Stimulated activated CD8-positive, alpha-beta memory T cell treated with anti-CD3 and anti-CD28 coated beads, Interleukin-12 subunit alpha, Interleukin-12 subunit beta, amount 100 ng/mL, for 24 hours (primary cell): ENCODE data around the gene SF3B4.
A peak's percentile ranks its signal among the peaks of the same experiment; 100 is the strongest.

Experiments
- DNase-seq: peaks from one replicate; pipeline ENCODE4 v3.0.0-alpha.2; 2020; ENCODE audit errors: extremely low read depth

Gene SF3B4

DNA sequence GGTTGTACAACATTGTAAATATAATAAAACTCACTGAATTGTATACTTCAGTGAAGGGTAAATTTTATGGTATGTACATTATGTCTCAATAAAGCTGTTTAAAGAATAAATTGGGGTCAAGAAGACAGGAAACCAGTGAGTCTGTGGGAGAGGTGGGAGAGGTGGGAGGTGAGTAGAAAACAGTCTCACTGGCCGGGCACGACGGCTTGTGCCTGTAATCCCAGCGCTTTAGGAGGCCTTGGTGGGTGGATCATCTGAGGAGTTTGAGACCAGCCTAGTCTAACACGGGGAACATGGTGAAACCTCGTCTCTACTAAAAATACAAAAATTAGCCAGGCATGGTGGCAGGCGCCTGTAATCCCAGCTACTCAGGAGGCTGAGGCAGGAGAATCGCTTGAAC is 4.9 kb upstream of the SF3B4 start:
- DNase-seq, result no peak

DNA sequence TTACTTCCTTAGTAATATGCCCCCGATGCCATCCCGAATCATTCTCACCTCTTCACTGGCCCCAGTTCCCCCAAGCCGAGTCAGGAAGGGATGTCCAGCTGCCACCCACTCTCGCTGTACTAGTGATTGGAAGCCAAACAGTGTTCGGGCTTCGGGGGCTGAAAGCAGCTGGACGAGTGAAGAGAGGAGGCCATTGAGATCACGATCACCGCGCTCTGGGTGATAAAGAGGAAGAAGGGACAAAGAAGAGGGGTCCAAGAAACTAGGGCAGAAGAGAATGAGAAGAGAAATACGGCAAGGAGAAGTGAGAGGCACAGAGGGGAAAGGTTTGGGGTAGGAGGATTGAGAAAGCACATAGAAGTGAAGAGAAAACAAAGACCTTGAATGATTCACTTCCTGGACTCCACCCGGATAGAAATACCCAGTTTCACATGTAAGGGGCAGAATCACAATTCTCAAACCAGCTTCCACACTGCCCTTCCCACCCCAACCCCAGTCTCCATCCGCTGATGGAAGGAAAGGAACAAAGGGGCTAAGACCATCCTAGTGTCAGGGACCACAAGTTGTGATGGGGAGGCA is 3.7 kb upstream of the SF3B4 start:
- no peak for DNase-seq

- no peak for DNase-seq
Measured at GRCh38 chr1:149929856-149930255, 2.3 kb upstream of the SF3B4 start.

DNA sequence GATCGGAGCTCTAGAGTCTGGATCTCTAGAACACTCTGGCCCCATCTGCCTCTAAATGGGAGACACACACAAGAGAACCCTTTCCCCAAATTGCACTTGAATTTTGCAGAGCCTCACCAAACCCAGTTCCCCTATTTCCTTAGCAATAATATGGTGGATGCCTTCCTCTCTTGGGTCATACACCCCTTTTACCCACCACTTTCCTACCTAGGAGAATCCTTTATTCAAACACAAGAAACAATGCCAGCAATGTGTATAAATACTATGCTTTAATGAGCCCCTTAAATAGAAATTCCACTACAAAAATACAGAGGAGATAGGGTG is 760 bp upstream of the SF3B4 start:
- no peak for DNase-seq

- DNase-seq, result no peak
Measured at GRCh38 chr1:149927056-149927562, 494 bp downstream of the SF3B4 start.

- DNase-seq, result no peak
Measured at GRCh38 chr1:149926296-149926695, 1.3 kb downstream of the SF3B4 start.

DNA sequence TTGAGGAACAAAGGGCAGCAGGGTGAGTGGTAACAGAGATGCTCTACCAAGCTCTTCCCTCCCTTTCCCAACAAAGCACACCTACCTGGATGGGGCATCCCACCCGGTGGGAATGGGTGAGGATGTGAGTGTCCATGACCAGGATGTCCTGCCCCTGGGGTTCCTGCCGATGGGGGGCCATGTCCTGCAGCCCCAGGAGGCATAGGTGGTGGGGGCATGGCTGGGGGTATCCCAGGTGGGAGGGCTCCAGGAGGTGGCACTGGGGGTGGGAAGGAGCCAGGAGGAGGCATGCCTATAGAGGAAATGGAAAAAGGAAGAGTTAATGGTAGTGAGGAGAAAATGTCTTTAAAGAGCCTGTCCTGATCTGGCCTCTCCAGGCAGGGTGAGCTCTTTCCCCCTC is 1.9 kb downstream of the SF3B4 start:
- DNase-seq, result no peak

DNA sequence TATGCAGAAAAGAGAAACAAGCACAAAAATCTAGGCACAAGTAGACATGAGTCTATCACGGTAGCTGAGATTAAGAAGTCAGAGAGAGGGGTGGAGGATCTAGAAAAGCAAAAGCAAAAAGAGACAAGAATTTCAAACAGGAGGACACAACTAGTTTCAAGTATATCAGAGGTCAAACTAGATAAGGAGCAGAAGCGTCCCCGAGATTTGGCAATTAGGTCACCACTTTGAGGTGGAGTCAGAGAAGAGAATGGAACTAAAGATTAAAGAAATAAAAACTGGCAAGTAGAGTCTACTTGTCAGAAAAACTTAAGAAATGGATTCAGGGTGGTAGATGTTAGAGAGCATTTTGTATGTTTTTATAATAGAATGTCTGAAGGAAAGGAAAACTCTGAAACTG is 2.3 kb downstream of the SF3B4 start:
- DNase-seq, result no peak

GRCh38 chr1:149923626-149924025 is 4.0 kb downstream of the SF3B4 start:
- no peak for DNase-seq

GRCh38 chr1:149917571-149918144 is 9.9 kb downstream of the SF3B4 start, which contains the start of gene SV2A:
TSS of gene SV2A (minus strand) at chr1:149917844. CDS start at chr1:149913840, 4,004 bp downstream.
- DNase-seq, result no peak

GRCh38 chr1:149916898-149917252 is 10.7 kb downstream of the SF3B4 start:
- DNase-seq, result no peak

DNA sequence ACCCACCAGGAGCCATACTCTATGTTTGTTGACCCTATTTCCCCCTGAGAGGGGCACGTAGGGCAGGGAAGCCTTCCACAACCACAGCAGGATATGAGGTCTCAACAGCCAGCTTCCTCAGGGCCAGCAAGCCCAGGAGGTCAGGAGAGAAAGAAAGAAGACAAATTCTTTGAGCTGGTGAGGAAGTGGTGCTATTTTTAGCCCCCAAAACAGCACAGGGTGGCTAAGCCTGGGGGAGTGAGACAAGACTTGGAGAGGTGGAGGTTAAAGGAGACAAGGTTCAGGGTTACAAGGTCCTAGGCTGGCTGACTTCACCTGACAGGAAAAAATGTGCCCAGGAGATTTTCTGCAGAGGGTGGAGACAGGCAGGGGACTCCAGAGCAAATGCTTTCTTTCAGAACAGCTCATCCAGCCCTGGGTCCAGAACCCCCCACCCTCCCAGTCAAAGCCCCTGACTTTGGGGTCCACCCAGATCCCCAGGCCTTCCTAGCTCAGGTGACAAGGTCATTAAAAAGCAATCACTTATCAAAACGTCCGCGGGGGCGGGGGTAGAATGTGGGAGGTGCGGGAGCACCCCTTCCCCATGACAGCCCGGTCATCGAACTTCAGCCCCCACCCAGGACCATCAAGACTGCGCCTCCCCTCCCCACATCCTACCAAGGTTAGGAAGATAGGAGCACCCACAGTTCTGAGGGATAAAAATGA is 11.3 kb downstream of the SF3B4 start:
- no peak for DNase-seq

GRCh38 chr1:149915429-149916192 is 12.0 kb downstream of the SF3B4 start:
- no peak for DNase-seq

DNA sequence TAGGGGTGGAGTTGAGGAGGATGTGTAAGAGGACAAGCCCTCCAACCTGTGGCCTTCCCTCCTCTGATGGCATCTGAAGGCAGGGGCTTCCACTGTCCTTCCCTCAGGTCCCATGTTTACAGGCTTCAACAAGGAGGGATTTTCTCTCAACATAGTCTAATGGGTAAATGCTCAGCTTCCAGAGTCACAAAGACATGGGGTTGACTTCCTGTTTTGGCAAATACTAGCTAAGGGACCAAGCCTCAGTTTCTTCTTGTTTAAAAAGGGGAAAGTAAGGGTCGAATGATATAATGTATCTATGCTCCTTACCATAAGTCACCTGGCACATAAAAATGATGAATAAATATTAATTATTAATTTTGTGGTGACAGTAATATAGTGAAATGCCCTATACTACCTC is 13.1 kb downstream of the SF3B4 start:
- no peak for DNase-seq

DNA sequence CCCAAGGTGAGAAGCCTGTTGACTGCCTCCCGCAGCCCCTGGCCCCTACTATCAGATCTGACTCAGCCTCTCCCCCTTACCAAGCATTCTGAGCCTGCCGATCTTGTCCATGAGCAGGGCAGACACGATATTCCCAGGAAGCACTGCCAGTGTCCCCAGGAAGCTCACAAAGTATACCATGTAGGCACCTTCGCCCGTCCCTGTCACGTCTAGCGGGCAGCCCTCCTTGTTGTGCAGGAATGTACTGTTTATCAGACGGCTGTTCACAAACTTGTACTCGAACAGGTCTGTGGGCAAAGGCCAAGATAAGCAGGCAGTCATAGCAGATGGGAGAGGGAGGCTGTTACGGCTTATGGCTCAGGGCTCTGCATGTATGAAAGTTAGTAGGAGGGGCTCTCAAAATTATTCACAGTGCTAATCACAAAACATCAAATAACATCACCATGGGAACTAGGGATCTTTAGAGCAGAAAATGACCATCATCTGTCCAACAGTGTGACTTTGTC is 21.0 kb downstream of the SF3B4 start:
- no peak for DNase-seq

- no peak for DNase-seq
Measured at GRCh38 chr1:149903836-149904491, 23.6 kb downstream of the SF3B4 start.

GRCh38 chr1:149899460-149900284 is 27.9 kb downstream of the SF3B4 start, which contains the start of gene BOLA1:
TSS of gene BOLA1 (plus strand) at chr1:149899568. CDS start at chr1:149900060, 492 bp downstream.
- DNase-seq, result peak; percentile 55

GRCh38 chr1:149896575-149896974 is 31.0 kb downstream of the SF3B4 start:
- no peak for DNase-seq

GRCh38 chr1:149888999-149889289 is 38.7 kb downstream of the SF3B4 start:
- no peak for DNase-seq

DNA sequence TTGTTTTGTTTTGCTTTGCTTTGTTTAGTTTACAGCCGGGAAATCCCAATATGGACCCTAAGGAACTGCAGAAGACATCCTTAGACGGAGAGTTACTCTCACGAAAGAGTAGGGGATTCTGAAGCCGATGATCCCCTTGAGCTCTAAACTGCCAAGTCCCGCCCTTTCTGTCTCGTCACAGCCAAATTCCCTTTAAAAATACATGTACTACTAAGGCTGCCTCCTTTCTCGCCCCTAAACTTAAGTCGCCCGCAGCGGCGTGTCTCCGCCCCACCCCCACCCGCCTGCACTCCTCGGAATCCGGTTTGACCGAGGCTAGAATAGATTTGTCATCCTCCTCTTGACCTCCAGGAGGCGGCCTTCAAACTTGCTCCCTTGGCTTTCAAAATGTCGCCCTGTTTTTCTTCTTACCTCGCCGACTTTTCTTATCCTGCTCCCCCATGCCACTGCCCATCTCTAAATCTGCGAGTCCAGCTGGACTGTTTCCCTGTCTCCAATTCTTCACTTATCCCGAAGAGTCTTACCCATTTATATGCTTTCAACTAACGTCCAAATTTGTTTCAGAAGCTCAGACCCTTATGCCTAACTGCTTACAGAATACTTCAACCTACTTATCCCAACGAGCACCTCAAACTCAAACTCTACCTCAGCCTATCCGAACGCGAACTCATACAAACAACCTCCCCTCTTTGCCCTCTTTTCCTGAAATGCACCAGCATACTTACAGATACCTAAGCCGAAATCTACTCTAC is 39.2 kb downstream of the SF3B4 start:
- DNase-seq, result peak; percentile 32
